ENCODE data around the gene GJB1. TPM values are rescaled to one million over a fixed set of nuclear protein-coding genes. Genes with fewer than 3 reads are reported as not detected.

The GJB1 gene
- polyA plus RNA-seq, 1 donor from 2014 or later, result not detected

DNA sequence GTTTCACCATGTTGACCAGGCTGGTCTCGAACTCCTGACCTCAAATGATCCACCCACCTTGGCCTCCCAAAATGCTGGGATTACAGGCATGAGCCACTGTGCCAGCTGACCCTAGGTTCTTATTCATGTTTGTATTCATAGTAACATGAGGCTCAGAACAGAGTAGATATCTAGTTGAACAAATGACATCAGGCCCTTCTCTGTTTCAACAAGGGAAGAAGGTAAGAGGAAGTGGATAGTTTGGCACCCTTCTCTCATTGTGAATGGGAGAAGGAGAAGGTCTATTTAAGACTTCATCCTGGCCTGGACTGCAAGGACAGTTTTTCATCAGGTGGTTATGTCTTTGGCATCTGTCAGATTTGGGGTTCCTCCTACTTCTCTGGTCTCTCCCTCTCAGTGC is 13.8 kb downstream of the GJB1 start:
- TF ChIP-seq POLR2AphosphoS5 (IDR thresholded peaks at IDR 0.05), result no peak
- no peak for TF ChIP-seq EZH2 (IDR thresholded peaks at IDR 0.05; ENCODE audit: borderline replicate concordance, insufficient read depth, low read length, poor library complexity, severe bottlenecking)
- TF ChIP-seq MXI1 (conservative IDR thresholded peaks at IDR 0.05; ENCODE audit: poor library complexity, severe bottlenecking), result no peak
- TF ChIP-seq, protein P1, sequence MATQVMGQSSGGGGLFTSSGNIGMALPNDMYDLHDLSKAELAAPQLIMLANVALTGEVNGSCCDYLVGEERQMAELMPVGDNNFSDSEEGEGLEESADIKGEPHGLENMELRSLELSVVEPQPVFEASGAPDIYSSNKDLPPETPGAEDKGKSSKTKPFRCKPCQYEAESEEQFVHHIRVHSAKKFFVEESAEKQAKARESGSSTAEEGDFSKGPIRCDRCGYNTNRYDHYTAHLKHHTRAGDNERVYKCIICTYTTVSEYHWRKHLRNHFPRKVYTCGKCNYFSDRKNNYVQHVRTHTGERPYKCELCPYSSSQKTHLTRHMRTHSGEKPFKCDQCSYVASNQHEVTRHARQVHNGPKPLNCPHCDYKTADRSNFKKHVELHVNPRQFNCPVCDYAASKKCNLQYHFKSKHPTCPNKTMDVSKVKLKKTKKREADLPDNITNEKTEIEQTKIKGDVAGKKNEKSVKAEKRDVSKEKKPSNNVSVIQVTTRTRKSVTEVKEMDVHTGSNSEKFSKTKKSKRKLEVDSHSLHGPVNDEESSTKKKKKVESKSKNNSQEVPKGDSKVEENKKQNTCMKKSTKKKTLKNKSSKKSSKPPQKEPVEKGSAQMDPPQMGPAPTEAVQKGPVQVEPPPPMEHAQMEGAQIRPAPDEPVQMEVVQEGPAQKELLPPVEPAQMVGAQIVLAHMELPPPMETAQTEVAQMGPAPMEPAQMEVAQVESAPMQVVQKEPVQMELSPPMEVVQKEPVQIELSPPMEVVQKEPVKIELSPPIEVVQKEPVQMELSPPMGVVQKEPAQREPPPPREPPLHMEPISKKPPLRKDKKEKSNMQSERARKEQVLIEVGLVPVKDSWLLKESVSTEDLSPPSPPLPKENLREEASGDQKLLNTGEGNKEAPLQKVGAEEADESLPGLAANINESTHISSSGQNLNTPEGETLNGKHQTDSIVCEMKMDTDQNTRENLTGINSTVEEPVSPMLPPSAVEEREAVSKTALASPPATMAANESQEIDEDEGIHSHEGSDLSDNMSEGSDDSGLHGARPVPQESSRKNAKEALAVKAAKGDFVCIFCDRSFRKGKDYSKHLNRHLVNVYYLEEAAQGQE (IDR thresholded peaks at IDR 0.05; ENCODE audit: borderline replicate concordance), result no peak
- no peak for TF ChIP-seq RAD21 (conservative IDR thresholded peaks at IDR 0.05)
- no peak for TF ChIP-seq TAF1 (IDR thresholded peaks at IDR 0.05; ENCODE audit: low read depth)
- TF ChIP-seq, protein P2, sequence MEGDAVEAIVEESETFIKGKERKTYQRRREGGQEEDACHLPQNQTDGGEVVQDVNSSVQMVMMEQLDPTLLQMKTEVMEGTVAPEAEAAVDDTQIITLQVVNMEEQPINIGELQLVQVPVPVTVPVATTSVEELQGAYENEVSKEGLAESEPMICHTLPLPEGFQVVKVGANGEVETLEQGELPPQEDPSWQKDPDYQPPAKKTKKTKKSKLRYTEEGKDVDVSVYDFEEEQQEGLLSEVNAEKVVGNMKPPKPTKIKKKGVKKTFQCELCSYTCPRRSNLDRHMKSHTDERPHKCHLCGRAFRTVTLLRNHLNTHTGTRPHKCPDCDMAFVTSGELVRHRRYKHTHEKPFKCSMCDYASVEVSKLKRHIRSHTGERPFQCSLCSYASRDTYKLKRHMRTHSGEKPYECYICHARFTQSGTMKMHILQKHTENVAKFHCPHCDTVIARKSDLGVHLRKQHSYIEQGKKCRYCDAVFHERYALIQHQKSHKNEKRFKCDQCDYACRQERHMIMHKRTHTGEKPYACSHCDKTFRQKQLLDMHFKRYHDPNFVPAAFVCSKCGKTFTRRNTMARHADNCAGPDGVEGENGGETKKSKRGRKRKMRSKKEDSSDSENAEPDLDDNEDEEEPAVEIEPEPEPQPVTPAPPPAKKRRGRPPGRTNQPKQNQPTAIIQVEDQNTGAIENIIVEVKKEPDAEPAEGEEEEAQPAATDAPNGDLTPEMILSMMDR (IDR thresholded peaks at IDR 0.05; ENCODE audit: poor library complexity, severe bottlenecking), result no peak
- no peak for TF ChIP-seq SMC3 (conservative IDR thresholded peaks at IDR 0.05; ENCODE audit: poor library complexity)
- TF ChIP-seq EP300 (conservative IDR thresholded peaks at IDR 0.05; ENCODE audit: poor library complexity, severe bottlenecking), result no peak

DNA sequence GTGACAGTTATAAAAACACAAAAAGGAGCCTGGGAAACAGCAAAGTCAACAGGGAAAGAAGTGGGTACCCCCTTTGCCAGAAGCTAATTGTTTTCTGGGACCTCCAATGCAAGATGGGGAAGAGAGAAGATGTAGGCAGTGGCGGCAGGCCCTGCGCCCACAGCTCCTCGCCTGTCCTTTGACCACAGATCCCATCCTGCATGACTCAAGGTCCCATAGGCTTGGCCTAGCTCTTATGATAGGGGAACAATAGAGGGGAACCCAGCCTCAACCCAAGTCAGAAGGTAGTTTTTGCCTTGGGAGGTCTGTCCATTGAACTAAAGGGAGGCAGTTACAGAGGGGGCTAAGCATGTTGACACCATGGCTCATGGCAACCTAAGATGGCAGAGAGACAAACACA is 16.8 kb downstream of the GJB1 start:
- Histone ChIP-seq H4K20me1 (ENCODE audit: insufficient read depth) (no peaks in the 10 kb centered on the region), H2AFZ (ENCODE audit: low read depth, low read length) (no peak overlapping the region), H3K27me3 (ENCODE audit: insufficient read depth, low read depth, low read length) (no peaks in the 10 kb centered on the region), H3F3A (ENCODE audit: insufficient read depth, low read length, poor library complexity, severe bottlenecking) (no peaks in the 10 kb centered on the region), H3K36me3 (ENCODE audit: insufficient read depth, low read length) (no peaks in the 10 kb centered on the region), H3K4me3 (ENCODE audit: low read length) (no peak overlapping the region), H3K4me2 (ENCODE audit: low read length) (no peak overlapping the region), H3K9me2 (ENCODE audit: insufficient read depth, low read length) (no peaks in the 10 kb centered on the region), H3K9me3 (ENCODE audit: low read length) (no peaks in the 10 kb centered on the region), H3K27ac (ENCODE audit: low read length) (no peak overlapping the region), H3K79me2 (replicated peaks; ENCODE audit: insufficient read depth, low read length) (no peaks in the 10 kb centered on the region), H3K9ac (ENCODE audit: low read length) (no peak overlapping the region)
- TF ChIP-seq, protein P1 (IDR thresholded peaks at IDR 0.05; ENCODE audit: borderline replicate concordance), result no peak
- TF ChIP-seq SMC3 (conservative IDR thresholded peaks at IDR 0.05; ENCODE audit: poor library complexity) (no peak), EZH2 (IDR thresholded peaks at IDR 0.05; ENCODE audit: borderline replicate concordance, insufficient read depth, low read length, poor library complexity, severe bottlenecking) (no peak), MXI1 (conservative IDR thresholded peaks at IDR 0.05; ENCODE audit: poor library complexity, severe bottlenecking) (no peak), EP300 (conservative IDR thresholded peaks at IDR 0.05; ENCODE audit: poor library complexity, severe bottlenecking) (no peak), RAD21 (conservative IDR thresholded peaks at IDR 0.05) (no peak), POLR2AphosphoS5 (IDR thresholded peaks at IDR 0.05) (no peak), TAF1 (IDR thresholded peaks at IDR 0.05; ENCODE audit: low read depth) (no peak)

More for the DNA sequence above, 13.8 kb downstream of the GJB1 start:
- Histone ChIP-seq H3K9me3 (ENCODE audit: low read length) (no peaks in the 10 kb centered on the region), H3K4me3 (ENCODE audit: low read length) (no peak overlapping the region), H2AFZ (ENCODE audit: low read depth, low read length) (no peak overlapping the region), H4K20me1 (ENCODE audit: insufficient read depth) (no peaks in the 10 kb centered on the region), H3F3A (ENCODE audit: insufficient read depth, low read length, poor library complexity, severe bottlenecking) (no peaks in the 10 kb centered on the region), H3K27me3 (ENCODE audit: insufficient read depth, low read depth, low read length) (no peaks in the 10 kb centered on the region), H3K79me2 (replicated peaks; ENCODE audit: insufficient read depth, low read length) (no peaks in the 10 kb centered on the region), H3K9ac (ENCODE audit: low read length) (no peak overlapping the region), H3K4me2 (ENCODE audit: low read length) (no peak overlapping the region), H3K27ac (ENCODE audit: low read length) (no peak overlapping the region), H3K9me2 (ENCODE audit: insufficient read depth, low read length) (no peaks in the 10 kb centered on the region), H3K36me3 (ENCODE audit: insufficient read depth, low read length) (no peaks in the 10 kb centered on the region)
